Esophagus squamous epithelium (tissue), 5 donors: ENCODE results near the gene RPTOR. TPM values are rescaled to one million over a fixed set of nuclear protein-coding genes. Genes with fewer than 3 reads are reported as not detected.

Experiments used
- DNase-seq: peaks from one replicate; lab custom pipeline; 2025; lab: John Stamatoyannopoulos, UW
- H3K27ac ChIP-seq, 4 donors: fragments of 200-600 bp; sonication (generic); one replicate each; pipeline ENCODE4 v1.5.1; 2016 to 2019; ENCODE audit warnings: mild to moderate bottlenecking in 1 of 4
- H3K27me3 ChIP-seq, 4 donors: fragments of 200-600 bp; sonication (generic); 1 replicate in 3 of 4; 2 replicates in 1 of 4; pipeline versions ENCODE4 v1.5.1 to v1.6.0; 2017 to 2021; ENCODE audit warnings: antibody characterized with exemption in 1 of 4
- H3K36me3 ChIP-seq, 3 donors: fragments of 200-600 bp; sonication (generic); one replicate each; pipeline ENCODE4 v1.5.1; 2016 to 2019
- H3K4me1 ChIP-seq, 3 donors: fragments of 200-600 bp; sonication (generic); one replicate each; pipeline ENCODE4 v1.5.1; 2017 to 2019
- H3K4me3 ChIP-seq, 4 donors: fragments of 200-600 bp; sonication (generic); 1 replicate in 3 of 4; 2 replicates in 1 of 4; pipeline ENCODE4 v1.5.1; 2016 to 2019; ENCODE audit warnings: mild to moderate bottlenecking in 2 of 4, moderate library complexity in 1 of 4
- H3K9me3 ChIP-seq, 3 donors: fragments of 200-600 bp; sonication (generic); one replicate each; pipeline ENCODE4 v1.5.1; 2016 to 2019
- POLR2A ChIP-seq, 4 donors: fragments of 450-650 bp; IDR thresholded peaks; one replicate each; pipeline ENCODE4 v1.6.1; 2017; ENCODE audit warnings: antibody characterized with exemption in 4 of 4, mild to moderate bottlenecking in 4 of 4, moderate library complexity in 3 of 4
- WGBS, 2 donors: methylation state at CpG; one replicate each; pipeline ENCODE4 v1.1.5; 2018; 5-methylcytosine and 5-hydroxymethylcytosine counted together
- intact Hi-C: fragments of 100-400 bp; cut with DNase I; formaldehyde crosslinking; loops from one replicate; pipeline ENCODE4 v1.15.0; 2022
- total RNA-seq, 4 donors: library from RNA; depleted of rRNA; stranded (reverse); fragments of >200 nt; gene quantifications; one replicate each; pipeline ENCODE4 v1.1.0, GENCODE V29; 2016
- TF ChIP-seq, protein P1 (sequence below), 6 experiments: fragments of 450-650 bp in 4 of 6; fragments of 200-600 bp in 2 of 6; sonication (generic) in 2 of 6; IDR thresholded peaks; one replicate each; pipeline ENCODE4 v1.5.1; 2016 to 2019; ENCODE audit warnings: antibody characterized with exemption in 6 of 6, mild to moderate bottlenecking in 4 of 6, moderate library complexity in 4 of 6
- donor health status: DM: yes; HTN: yes; CAD: no.

RPTOR gene
- total RNA-seq, 4 donors from 2014 or later: 11.7 to 27.8 (median 22.8) TPM

DNA sequence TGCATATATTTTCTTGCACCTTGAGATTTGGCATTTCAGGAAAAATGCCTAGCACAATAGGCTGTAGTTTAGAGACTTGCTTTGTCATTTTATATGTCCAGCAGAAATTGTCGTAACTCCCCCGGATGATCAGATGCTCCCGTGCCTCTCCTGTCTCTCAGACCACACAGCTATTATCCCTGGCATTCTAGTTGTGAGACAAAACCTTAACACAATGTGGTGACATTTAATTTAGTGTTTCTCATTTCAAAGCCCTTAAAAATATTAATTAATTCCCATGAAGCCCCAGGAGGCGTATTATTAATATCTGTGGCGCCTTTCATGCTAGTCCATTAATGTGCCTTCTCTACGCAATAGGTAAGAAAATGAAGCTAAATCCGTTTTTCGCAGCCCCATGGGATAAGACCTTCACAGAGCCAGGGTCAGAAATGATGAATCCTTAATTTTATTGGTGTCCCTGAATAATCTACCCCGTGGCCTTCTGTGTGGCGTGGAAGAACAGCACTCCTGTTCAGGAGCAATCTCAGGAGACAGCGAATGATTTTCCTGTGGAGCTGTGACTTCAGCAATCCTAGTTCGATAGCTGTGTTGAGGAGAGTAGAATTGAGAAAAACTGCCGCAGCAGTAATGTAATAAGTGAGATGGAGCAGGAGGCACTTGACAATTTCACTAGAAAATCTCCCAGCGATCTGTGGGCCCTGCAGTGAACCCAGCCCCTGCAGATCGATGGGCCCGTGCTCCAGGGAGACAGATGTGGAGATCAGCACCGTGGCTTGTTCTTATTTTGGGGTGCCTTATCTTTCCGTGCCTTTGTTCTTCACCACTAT, 157.9 kb downstream of the RPTOR start:
- Histone ChIP-seq H3K4me1 (peaks cover 4 to 22% (median 6%) of the 10 kb centered on the region in 3 donors), H3K4me3 (no peak overlapping the region), H3K27ac (no peak overlapping the region), H3K36me3 (peaks cover 0 to under 1% (median 0%) of the 10 kb centered on the region in 3 donors), H3K9me3 (no peaks in the 10 kb centered on the region), H3K27me3 (no peaks in the 10 kb centered on the region)
- intact Hi-C loops: no loop called here
- 84 to 89% methylated on average over 16 to 18 of the region's 18 CpGs for WGBS, 2 donors
- DNase-seq: no peak
- TF ChIP-seq, protein P1, sequence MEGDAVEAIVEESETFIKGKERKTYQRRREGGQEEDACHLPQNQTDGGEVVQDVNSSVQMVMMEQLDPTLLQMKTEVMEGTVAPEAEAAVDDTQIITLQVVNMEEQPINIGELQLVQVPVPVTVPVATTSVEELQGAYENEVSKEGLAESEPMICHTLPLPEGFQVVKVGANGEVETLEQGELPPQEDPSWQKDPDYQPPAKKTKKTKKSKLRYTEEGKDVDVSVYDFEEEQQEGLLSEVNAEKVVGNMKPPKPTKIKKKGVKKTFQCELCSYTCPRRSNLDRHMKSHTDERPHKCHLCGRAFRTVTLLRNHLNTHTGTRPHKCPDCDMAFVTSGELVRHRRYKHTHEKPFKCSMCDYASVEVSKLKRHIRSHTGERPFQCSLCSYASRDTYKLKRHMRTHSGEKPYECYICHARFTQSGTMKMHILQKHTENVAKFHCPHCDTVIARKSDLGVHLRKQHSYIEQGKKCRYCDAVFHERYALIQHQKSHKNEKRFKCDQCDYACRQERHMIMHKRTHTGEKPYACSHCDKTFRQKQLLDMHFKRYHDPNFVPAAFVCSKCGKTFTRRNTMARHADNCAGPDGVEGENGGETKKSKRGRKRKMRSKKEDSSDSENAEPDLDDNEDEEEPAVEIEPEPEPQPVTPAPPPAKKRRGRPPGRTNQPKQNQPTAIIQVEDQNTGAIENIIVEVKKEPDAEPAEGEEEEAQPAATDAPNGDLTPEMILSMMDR (IDR thresholded peaks at IDR 0.05): no peak
- TF ChIP-seq POLR2A (IDR thresholded peaks at IDR 0.05): no peak

DNA sequence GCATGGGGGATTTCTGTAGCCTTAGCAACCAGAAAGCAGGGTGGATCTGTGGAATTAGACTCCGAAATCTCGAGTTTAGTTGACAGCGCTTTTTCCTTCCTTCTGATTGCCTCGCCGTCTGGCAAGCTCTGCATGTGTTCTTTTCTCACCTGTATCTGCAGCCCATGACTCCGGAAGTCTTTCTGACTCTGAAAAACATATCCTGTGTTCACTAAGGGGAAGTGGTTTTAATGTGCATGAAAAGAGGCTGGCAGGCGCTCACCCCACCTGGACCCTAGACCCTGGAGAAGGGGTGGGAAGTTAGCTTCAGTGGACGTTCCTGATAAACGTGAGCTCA, 158.5 kb downstream of the RPTOR start:
- intact Hi-C loops: no loop called here
- peaks cover 0 to 6% (median 0%) of the 10 kb centered on the region in 3 donors for H3K36me3 ChIP-seq
- 66 to 69% methylated on average over 8 to 9 of the region's 9 CpGs for WGBS, 2 donors
- H3K27ac ChIP-seq: no peak overlapping the region
- TF ChIP-seq, protein P1 (IDR thresholded peaks at IDR 0.05): no peak
- TF ChIP-seq POLR2A (IDR thresholded peaks at IDR 0.05): no peak
- no peaks in the 10 kb centered on the region for H3K27me3 ChIP-seq
- H3K4me1 ChIP-seq: peaks cover 4 to 19% (median 6%) of the 10 kb centered on the region in 3 donors
- no peaks in the 10 kb centered on the region for H3K9me3 ChIP-seq
- DNase-seq: no peak
- H3K4me3 ChIP-seq: no peak overlapping the region

DNA sequence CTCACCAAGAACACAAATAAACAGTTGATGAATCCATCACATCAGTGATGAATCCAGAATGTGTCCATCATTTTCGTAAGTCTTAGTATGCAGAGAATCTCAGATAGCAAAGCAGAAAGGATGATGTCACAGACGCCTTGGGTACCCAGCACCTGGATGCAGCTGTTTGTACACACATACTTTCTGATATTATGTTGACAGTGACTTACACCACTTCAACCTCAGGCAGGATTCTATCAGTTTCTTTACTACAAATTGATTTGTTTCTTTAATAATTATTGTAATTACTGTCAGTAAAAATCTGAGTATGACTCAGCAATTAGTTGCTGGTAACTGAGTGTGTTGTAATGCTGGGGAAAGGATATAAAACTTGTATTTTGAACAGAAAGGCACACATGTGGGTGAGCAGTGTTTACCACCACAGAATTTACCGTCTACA, 159.8 kb downstream of the RPTOR start:
- Histone ChIP-seq H3K36me3 (peaks cover 0 to 19% (median 0%) of the 10 kb centered on the region in 3 donors), H3K4me1 (peaks cover 4 to 12% (median 6%) of the 10 kb centered on the region in 3 donors), H3K4me3 (no peak overlapping the region), H3K9me3 (no peaks in the 10 kb centered on the region), H3K27me3 (no peaks in the 10 kb centered on the region), H3K27ac (no peak overlapping the region)
- DNase-seq: no peak
- no peak for TF ChIP-seq POLR2A (IDR thresholded peaks at IDR 0.05)
- TF ChIP-seq, protein P1 (IDR thresholded peaks at IDR 0.05): no peak
- 65% methylated on average over 3 of the region's 3 CpGs for WGBS, 2 donors
- intact Hi-C loops: no loop called here

DNA sequence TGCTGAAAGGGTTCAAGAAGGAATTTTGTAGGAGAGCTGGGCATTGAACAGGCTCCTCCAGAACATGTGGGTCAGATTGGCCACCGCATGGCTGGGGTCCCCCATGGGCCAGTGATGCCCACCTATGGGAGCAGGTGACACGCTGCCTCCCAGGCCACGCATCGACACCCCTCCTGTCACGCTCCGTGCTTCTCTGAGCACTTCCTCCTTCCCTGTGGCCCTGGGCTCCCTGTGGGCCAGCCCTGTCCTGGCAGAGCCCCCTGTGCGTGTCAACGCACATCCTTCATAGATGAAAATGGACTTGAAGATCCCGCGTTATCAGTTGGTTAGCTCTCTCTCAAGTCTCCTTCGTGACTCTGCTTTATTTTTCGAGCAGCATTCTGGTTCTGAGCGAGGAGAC, 160.3 kb downstream of the RPTOR start:
- 88 to 89% methylated on average over 13 of the region's 13 CpGs for WGBS, 2 donors
- TF ChIP-seq, protein P1 (IDR thresholded peaks at IDR 0.05): no peak
- no peak for TF ChIP-seq POLR2A (IDR thresholded peaks at IDR 0.05)
- Histone ChIP-seq H3K27ac (no peak overlapping the region), H3K36me3 (peaks cover 0 to 24% (median 0%) of the 10 kb centered on the region in 3 donors), H3K4me1 (peaks cover 4 to 12% (median 6%) of the 10 kb centered on the region in 3 donors), H3K9me3 (no peaks in the 10 kb centered on the region), H3K27me3 (no peaks in the 10 kb centered on the region), H3K4me3 (no peak overlapping the region)
- no peak for DNase-seq
- intact Hi-C loops: no loop called here

DNA sequence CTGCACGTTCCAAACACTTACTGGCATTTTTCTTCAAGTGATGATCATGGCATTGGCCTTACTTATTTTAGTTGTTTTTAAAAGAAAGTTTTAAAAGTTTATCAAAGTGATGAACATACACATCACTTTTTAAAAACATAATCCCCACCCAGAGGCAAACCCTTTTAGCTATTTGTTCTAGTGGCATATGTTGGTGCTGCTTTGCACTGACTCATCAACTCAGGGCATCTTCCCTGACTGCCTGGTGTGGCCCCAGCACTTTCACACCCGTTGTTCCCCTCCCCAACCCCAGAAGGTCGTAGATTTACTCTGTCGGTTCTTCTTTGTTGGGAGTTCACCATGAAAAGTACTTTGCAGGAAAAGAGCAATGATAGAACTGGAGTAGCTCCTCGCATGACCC, 161.3 kb downstream of the RPTOR start:
- intact Hi-C loops: no loop called here
- H3K27ac ChIP-seq: no peak overlapping the region
- no peak for DNase-seq
- no peaks in the 10 kb centered on the region for H3K9me3 ChIP-seq
- H3K36me3 ChIP-seq: peaks cover 0 to 27% (median 0%) of the 10 kb centered on the region in 3 donors
- no peaks in the 10 kb centered on the region for H3K27me3 ChIP-seq
- peaks cover 4 to 12% (median 6%) of the 10 kb centered on the region in 3 donors for H3K4me1 ChIP-seq
- 39 to 52% methylated on average over 5 of the region's 5 CpGs for WGBS, 2 donors
- TF ChIP-seq POLR2A (IDR thresholded peaks at IDR 0.05): no peak
- no peak overlapping the region for H3K4me3 ChIP-seq
